Left lobe of liver (tissue), 2 donors: ENCODE results near the gene TEX30. TPM values are rescaled to one million over a fixed set of nuclear protein-coding genes. Genes with fewer than 3 reads are reported as not detected.
A peak's percentile ranks its signal among the peaks of the same experiment; 100 is the strongest.
"Not testable (repeated sequence)": the region's sequence is repeated elsewhere in the genome, so short reads cannot be mapped to it uniquely, and the experiment has no call there.

Source experiments
- ATAC-seq: fragments of 200-7000 bp; cut with Tn5 transposase; one replicate; pipeline ENCODE4 v1.9.1; 2020; ENCODE audit warnings: mild to moderate bottlenecking, moderate library complexity
- DNase-seq: peaks from one replicate; pipeline ENCODE4 v3.0.0-alpha.2; 2020; ENCODE audit warnings: low spot score
- total RNA-seq: library from RNA; stranded (reverse); gene quantifications from one replicate; pipeline ENCODE4 v1.2.1, GENCODE V29; 2021
- donor health status: DM: no; HTN: no; CAD: no; lungs with moderate emphysema.
- donor health status: DM: no; HTN: yes; CAD: no.

Gene TEX30
- total RNA-seq, 1 donor from 2014 or later: 9.4 TPM

DNA sequence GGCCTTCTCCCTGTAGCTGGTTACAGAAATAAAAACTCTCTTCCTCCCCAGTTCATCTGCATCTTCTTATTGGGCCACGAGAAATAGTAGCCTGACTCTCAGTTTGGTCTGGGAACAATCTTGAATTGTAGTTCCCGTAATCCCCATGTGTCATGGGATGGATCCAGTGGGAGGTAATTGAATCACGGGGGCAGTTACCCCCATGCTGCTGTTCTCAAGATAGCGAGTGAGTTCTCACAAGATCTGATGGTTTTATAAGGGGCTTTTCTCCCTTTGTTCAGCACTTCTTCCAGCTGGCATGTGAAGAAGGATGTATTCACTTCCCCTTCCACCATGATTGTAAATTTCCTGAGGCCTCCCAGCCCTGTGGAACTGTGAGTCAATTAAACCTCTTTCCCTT is 7.1 kb upstream of the TEX30 start:
- DNase-seq, ATAC-seq: not testable (repeated sequence)

DNA sequence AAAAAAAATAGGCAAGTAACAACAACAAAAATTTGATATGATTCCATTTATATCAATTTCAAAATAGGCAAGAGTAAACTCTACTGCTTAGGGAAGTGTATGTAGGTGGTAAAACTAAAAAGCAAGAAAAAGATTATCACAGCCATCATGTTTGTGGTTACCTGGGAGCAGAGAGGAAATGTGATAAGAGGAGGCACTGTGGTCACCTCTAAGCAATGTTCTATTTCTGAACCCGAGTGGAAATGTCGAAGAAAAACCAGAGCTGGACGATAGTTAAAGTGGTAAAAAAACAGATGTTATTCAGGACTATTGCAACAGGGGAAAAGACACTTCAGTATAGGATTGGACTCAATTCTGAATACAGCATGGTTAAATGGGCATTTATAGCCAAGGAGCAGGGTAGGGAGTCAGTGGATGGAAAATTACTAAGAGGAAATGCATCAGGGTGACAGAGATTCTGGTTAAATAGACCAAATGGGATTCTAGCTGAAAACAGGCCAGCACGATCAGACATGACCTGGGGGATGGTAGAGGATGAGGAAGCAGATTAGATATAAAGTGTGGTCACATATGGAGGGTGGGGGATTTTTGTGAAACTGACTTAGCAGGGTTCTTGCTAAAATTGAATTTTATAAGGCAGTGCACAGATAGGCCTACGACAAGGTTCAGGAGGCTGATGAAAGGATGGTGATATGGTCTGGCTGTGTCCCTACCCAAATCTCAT is 6.0 kb upstream of the TEX30 start:
- ATAC-seq: no peak

DNA sequence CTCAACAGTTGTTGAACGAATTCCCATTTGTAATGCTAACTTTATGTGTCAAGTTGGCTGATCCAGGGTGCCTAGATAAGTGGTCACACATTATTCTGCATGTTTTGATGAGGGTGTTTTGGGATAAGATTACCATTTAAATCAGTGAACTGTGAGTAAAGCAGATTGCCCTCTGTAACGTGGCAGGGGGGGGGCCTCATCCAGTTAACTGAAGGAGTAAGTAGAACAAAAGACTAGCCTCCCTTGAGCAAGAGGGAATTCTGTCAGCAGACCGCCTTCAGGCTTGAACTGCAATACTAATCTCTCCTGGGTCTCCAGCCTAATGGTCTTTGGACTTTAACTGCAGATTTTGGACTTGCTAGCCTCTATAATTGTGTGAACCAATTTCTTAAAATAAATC is 4.2 kb upstream of the TEX30 start:
- ATAC-seq (no peak), DNase-seq (no peak)

More for the DNA sequence above, 6.0 kb upstream of the TEX30 start:
- no peak for DNase-seq

DNA sequence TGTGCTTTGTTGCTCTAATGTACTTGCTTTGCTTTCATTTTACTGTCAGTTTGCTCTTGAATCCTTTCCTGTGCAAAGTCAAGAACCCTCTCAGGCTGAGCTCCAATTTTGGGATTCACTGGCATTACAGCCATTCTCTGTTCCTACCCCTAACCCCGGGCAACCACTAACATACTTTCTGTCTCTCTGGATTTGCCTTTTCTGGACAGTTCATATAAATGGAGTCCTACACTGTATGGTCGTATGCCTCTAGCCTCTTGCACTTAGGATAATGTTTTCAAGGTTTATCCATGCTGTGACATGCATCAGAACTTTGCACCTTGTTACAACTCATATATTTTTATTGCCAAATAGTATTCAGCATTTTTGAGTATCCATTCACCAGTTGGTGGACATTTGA is 2.7 kb upstream of the TEX30 start:
- no peak for DNase-seq
- no peak for ATAC-seq

DNA sequence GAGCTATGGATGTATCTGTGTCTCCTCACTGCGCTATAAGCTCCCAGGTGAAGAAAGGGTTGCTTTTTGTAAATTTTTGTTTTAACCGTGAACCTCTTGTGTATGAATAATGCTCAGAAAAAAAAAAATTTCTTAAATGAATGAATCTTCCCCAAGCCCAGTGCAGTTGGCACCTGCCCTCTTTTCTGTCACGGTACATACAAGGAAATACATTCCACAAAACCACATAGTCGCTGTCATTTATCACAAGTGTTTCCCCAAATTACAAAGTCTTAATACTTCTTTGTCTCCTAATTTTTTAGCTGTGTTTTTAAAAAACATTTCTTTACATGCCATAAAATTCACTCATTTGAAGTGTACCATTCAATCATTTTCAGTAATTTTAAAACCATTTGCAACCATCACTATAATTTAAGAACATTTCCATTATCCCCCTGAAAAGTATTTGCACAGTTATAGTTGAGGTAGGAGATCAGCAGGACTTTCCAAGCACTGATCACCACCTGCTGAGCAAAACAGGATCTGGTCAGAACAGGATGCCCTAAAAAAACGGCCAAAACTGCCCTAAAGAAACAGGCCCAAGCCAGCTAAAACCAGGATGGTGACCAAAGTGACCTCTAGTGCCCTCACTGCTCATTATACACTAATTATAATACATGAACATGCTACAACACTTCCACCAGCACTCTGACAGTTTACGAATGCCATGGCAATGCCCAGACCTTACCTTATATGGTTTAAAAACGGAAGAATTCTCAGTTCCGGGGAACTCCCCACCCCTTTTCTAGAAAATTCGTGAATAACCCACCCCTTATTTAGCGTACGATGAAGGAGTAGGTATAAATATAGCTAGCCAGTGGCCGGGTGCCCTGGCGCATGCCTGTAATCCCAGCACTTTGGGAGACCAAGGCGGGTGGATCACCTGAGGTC is 1.3 kb upstream of the TEX30 start:
- DNase-seq (no peak), ATAC-seq (no peak)

DNA sequence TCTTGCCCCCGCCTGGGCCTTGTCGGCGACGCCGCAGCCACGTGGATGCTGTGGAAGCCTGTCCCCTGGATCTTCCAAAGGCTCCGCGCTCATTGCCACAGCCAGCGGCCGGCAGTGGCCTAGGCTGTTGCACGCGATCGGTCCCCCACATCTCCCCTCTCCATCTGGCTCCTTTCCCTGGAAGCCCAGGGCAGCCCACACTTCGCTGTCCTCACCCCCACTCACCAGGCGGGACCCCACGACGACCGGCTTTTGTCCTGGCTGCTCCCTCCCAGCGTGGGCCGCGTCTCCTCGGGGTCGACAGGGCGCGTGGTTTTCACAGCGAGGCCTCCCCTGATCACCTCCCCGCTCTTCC is 605 bp upstream of the TEX30 start:
- peak; percentile 3 for ATAC-seq
- no peak for DNase-seq

DNA sequence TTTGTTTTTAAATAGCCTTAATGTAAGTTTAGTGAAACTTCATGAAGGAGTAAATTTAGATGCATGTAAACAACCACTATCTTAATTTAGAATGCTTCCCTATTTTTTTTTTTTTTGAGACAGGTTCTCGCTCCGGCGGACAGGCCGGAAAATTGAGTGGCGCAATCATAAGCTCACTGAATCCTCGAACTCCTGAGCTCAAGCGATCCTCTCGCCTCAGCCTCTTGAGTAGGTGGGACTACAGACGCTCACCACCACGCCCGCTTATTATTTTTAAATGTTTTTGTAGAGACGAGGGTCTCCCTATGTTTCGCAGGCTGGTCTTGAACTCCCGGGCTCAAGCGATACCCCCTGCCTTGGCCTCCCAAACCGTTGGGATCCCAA is 1.6 kb downstream of the TEX30 start:
- no peak for DNase-seq
- no peak for ATAC-seq

DNA sequence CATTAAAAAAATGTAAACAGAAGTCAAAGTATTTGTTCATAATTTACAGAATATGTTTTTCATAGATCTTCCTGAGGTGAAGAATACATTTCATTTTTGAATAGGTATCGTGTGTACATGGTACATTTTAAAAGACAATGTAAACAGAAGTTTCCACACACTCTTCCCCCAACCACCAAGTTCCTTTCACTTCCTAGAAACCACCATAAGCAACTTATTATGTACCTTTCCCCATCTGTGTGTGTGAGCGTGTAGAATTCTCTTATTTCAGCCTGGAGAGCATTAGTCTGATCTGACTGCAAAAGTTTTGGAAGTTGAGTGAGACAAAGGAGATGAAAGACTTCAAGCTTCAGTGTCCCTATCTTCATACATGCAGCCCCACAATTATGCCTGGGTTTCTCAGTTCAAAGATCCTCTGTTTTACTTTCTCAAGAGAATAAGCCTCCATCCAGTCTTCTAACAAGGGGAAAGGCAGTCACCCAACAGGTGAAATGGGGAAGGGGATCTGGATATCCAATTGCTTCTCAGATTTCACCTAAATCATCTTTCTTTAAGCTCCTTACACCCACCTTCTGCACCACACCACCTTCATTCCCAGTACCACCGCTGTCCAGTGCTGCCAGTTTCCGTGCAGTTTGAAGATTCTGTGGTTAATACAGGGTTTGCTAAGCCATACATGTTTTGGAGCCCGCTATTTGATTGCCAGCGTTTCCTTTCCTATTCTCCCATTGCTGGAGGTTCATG is 2.1 kb downstream of the TEX30 start:
- no peak for DNase-seq
- ATAC-seq: no peak

DNA sequence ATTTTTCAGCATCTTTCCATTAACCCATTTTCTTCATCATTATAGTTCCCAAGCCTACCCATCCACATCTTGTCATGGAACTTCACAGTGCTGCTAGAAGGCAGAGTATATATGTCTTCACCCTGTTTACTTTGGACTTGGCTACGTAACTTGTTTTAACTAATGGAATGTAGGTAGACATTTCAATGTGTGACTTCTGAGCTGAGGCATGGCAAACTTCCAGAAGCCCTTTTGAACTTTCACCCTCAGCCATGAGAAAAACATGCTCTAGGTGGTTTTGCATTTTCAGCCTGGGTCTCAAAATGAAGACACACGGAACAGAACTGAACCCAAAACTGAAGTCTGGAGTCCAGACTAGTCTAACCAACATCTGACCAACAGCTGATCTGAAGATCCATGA is 3.2 kb downstream of the TEX30 start:
- DNase-seq (peak; percentile 71), ATAC-seq (peak; percentile 1)

DNA sequence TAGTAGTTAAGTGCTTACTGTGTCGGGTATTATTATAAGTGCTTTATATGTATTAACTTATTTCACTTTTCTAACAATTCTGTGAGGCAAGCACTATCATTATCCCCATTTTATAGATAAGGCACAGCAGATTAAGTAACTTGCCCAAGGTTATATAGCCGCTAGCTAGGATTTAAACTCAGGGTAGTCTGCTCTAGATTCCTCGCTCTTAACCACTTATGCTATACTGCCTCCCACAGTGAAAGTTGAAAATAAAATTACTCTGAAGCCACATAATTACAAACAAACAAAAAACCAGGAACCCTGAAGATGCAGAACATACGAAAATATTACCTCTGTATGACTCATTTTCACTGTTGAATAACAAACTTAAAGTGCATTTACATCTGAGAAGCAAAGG is 3.9 kb downstream of the TEX30 start:
- DNase-seq (no peak), ATAC-seq (no peak)

DNA sequence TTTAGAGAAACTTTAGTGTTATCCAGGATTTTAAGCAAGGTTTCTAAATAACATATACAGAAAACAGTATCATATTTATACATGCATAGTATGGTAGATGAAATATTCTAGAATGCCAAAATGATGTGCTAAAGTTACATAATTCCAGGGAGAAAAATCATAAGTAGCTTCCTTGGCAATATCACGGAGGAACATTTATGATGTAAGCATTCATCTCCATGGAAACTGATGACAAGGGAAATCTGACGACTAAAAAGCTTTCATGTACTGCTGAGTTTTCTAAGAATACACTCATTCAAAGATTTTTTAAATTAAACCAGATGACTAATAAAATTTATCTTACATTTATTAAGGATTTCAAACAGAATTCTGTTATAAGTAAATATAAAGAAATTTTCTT is 4.7 kb downstream of the TEX30 start:
- DNase-seq: no peak
- ATAC-seq: no peak

DNA sequence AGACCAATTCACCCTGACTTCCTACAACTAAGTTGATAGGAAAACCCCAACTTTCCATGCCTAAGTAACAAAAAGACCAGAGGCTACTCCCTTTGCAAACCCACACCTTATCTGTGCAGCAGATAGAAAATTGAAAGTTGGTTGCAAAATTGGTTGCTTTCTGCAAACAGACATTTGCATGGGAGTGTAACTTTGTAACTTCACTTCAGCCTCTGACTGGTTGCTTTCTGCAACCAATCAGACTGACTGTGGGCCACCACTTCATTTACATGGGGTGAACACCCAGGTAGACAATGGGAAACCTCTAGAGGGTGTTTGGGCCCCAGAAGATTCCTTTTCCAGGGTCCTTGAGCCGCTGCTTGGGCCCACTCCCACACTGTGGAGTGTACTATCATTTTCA is 9.8 kb downstream of the TEX30 start:
- DNase-seq (no peak), ATAC-seq (peak; percentile 42)

DNA sequence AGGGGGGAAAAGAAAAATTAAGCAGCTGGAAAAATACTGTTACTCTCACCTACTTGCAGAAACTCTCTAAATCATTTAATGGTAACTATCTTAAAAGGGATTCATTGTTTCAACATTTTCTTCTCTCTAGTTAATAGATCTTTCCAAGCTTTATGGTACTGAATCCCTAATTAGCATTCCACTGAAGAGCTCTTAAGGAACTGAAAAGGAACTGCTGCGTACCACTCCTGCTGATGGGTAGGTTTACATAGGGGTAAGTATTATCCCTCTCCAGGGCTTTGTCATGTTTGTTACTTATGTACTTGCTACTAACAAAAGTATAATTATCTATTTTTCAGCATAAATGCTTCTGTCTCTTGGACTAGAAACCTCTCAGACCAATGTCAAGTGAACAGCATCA is 12.5 kb downstream of the TEX30 start:
- DNase-seq (no peak), ATAC-seq (no peak)

DNA sequence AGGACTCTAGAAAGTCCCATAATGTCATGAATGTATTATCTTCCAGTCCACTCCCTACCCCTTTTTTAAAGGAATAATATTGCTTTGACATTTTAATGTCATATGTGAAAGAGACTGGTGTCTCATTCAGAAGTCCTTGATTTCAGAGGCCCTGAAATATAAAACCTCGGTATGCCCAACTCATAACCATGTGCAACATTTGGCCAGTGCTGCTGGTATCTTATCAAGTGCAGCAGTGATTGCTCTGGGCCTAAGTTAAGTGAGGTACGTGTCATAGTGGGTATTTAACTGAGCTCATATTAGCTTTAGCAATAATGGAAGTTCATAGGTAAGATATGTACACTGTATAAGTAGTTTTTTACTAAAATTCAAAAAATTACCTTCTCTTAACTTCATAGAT is 14.7 kb downstream of the TEX30 start:
- ATAC-seq (no peak), DNase-seq (no peak)

DNA sequence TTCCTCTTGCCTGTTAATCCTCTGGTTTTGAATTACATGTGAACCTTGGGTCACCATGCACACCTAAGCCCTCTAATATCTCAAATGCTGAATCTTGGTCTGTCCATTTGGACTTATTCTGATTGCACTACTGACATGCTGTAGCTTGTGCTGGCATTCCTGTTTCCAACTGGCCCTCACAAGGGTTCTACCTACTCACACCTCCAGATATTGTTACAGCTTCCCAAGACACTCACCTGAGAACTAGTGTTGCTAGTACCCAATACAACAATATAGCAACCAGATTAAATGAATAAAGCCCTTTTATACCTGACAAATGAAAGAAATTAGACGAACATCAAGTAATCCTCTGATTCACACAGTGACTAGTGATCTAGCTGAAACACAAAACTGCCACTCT is 16.6 kb downstream of the TEX30 start:
- DNase-seq (no peak), ATAC-seq (no peak)

DNA sequence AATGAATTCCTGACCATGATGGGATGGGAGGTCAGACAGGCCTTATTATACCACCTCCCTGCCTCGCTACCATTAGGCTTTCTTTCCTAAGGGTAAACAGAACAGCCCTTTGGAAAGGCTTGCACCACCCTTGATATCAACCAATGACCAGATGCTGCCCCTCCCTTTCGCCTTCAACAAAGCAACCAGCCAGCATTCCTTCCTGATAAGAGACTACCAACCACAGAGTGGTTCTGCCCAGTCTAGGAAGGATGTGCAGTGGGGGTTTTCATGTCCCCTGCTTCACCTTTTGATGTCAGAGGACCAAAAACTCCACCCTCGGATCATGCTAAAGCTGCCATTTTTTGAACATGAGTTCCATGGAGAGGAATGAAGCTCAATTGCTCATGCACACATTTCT is 21.7 kb downstream of the TEX30 start:
- ATAC-seq: no peak
- DNase-seq: no peak

DNA sequence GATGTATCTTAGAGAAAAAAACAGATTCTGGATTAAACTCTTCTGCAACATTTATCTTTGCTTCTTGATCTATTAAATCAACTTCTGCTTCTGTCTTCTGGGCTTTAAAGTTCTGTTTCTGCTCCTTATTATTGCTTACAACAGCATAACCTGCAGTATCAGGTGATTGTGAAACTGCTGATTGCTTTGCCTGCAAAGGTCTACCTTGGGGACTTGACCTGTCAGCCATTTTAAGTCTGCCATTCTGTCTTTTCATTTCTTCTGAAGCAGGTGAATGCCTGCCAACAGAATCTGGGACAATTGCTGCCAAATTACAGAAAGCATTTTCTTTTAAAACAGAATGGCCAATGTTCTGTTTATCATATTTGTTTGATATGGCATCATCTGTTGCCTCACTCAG is 31.1 kb downstream of the TEX30 start:
- no peak for DNase-seq
- ATAC-seq: no peak

DNA sequence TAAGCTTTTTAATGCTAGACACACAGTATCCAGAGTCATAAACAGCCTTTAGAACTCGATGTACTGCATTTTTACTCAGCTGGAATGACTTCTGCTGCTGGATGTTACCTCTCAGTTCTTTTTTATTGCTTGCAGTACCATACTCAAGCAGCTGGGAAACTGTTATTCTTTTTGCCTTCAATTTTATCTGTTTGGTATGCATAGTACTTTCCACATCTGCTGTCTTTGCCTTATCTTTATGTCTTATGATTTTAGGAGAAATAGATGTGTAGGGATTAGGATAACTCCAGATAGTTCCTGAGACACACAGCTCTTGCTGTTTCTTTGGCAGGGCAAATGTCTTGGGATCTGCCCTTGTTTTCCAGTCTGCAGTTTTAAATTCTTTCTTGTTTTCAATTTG is 31.5 kb downstream of the TEX30 start:
- DNase-seq (no peak), ATAC-seq (no peak)

DNA sequence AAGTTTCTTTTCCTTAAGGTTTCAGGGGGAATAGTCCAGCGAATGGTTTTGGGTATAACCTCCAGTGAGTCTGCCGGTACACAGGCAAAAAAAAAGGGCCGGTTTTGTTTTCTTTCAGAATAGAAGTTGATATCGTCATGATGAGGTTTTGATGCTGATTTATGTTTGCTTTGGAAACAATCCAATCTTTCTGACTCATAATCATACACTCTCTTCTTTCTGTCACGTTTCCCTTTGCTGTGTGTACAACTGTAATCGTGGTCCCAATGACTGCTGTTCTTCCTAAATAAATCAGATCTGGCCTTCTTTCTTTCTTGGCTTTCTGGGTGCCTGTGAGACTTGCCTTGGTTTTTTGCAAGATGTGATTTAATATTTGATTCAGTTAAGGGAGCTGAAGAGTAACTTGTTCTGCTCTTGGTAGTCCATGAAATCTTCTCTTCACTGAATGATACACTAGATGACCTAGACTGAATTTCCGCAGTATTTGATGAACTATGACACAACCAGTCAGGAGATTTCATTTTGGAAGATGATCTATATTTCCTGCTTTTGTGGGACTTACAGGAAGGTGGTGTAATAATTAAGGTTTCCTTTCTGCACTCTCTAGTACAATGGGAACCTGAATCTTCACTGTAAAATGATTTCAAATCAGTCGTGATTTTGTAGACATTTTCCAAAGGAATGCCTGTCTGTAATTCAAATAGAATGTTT is 43.9 kb downstream of the TEX30 start:
- no peak for ATAC-seq
- DNase-seq: no peak

DNA sequence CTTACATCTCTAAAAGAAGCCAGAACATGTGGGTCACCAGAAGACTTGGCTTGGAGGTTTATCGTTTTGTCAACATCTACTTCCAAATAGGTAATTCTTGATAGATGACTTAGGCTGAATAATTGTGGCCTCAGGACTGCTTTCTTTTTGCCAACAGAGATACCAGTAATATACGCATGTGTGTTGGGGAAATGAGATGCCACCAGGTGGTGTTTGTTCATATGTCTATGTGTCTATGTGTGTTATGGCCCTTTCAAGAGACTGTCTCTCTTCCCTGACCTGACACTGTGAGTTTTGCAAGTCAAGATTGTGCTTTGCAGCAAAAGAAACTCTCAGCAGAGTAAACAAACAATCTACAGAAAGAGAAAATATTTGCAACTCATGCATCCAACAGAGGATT is 47.2 kb downstream of the TEX30 start:
- peak; percentile 55 for ATAC-seq

DNA sequence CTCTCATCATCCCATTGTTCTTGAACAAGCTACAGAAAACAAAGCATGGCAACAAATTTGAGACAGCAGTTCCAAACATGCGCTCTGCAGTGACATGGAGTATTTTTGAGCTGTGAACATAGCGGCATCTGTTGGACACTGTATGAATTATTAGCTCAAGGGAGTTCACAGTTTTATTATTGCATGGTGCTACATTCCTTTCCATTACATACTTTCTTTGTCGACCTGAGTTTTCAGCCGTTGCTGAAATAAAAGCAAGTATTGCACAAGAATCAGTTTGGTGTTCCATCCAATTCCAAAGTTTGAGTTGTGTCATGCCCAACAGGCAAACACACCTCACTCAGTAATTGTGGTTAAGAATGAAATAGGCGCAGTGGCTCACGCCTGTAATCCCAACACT is 48.7 kb downstream of the TEX30 start:
- DNase-seq (no peak), ATAC-seq (peak; percentile 93)

More for the DNA sequence above, 47.2 kb downstream of the TEX30 start:
- no peak for DNase-seq
